ENCODE data around the gene DUOX2.
"Not testable (repeated sequence)": the region's sequence is repeated elsewhere in the genome, so short reads cannot be mapped to it uniquely, and the experiment has no call there.

DUOX2 gene

GRCh38 chr15:45064386-45064785, 49.6 kb downstream of the DUOX2 start:
- FAIRE-seq, result no peak

GRCh38 chr15:45062301-45062700, 51.7 kb downstream of the DUOX2 start:
- FAIRE-seq, result not testable (repeated sequence)

- FAIRE-seq, result not testable (repeated sequence)
Measured at GRCh38 chr15:45058690-45059675, 55.0 kb downstream of the DUOX2 start.

GRCh38 chr15:45052676-45053075, 61.3 kb downstream of the DUOX2 start:
- FAIRE-seq, result not testable (repeated sequence)

GRCh38 chr15:45050587-45050986, 63.4 kb downstream of the DUOX2 start:
- FAIRE-seq, result no peak

GRCh38 chr15:45048794-45049631, 65.0 kb downstream of the DUOX2 start:
- no peak for FAIRE-seq

GRCh38 chr15:45048449-45048793, 65.6 kb downstream of the DUOX2 start:
- FAIRE-seq, result not testable (repeated sequence)

GRCh38 chr15:45044270-45044669, 69.7 kb downstream of the DUOX2 start:
- not testable (repeated sequence) for FAIRE-seq

- FAIRE-seq, result not testable (repeated sequence)
Measured at GRCh38 chr15:45042859-45043258, 71.1 kb downstream of the DUOX2 start.
